Hepatocyte (in vitro differentiated cells): ENCODE data around the gene PODXL2. TPM values are rescaled to one million over a fixed set of nuclear protein-coding genes. Genes with fewer than 3 reads are reported as not detected.

Experiments used
- DNase-seq: peaks from one replicate; pipeline ENCODE4 v3.0.0-alpha.2; 2016; ENCODE audit warnings: low spot score
- H2AFZ ChIP-seq: fragments of 200-600 bp; sonication (generic); 2 replicates; pipeline ENCODE4 v1.6.0; 2016; ENCODE audit warnings: antibody characterized with exemption, mild to moderate bottlenecking
- H3K27ac ChIP-seq: fragments of 200-600 bp; sonication (generic); 2 replicates; pipeline ENCODE4 v1.5.1; 2016; ENCODE audit warnings: mild to moderate bottlenecking
- H3K27me3 ChIP-seq: fragments of 200-600 bp; sonication (generic); 2 replicates; pipeline ENCODE4 v1.6.1; 2016
- H3K36me3 ChIP-seq: fragments of 200-600 bp; sonication (generic); replicated peaks from 2 replicates; pipeline ENCODE4 v1.5.1; 2016; ENCODE audit warnings: low read depth; ENCODE audit not compliant: insufficient read depth
- H3K4me1 ChIP-seq: fragments of 200-600 bp; sonication (generic); 2 replicates; pipeline ENCODE4 v1.5.1; 2016; ENCODE audit warnings: mild to moderate bottlenecking, moderate library complexity; ENCODE audit not compliant: insufficient read depth
- H3K4me2 ChIP-seq: fragments of 200-600 bp; sonication (generic); 2 replicates; pipeline ENCODE4 v1.6.0; 2016
- H3K4me3 ChIP-seq: fragments of 200-600 bp; sonication (generic); 2 replicates; pipeline ENCODE4 v1.5.1; 2016; ENCODE audit warnings: mild to moderate bottlenecking
- H3K79me2 ChIP-seq: fragments of 200-600 bp; sonication (generic); 2 replicates; pipeline ENCODE4 v1.6.0; 2017; ENCODE audit warnings: mild to moderate bottlenecking
- H3K9me2 ChIP-seq: fragments of 200-600 bp; sonication (generic); replicated peaks from 2 replicates; pipeline ENCODE4 v1.6.0; 2017; ENCODE audit warnings: mild to moderate bottlenecking; ENCODE audit not compliant: insufficient read depth
- H3K9me3 ChIP-seq: fragments of 200-600 bp; sonication (generic); 2 replicates; pipeline ENCODE4 v1.5.1; 2016; ENCODE audit warnings: low read depth, mild to moderate bottlenecking
- H4K20me1 ChIP-seq: fragments of 200-600 bp; sonication (generic); 2 replicates; pipeline ENCODE4 v1.6.0; 2016; ENCODE audit warnings: mild to moderate bottlenecking; ENCODE audit not compliant: insufficient read depth, poor library complexity, severe bottlenecking
- CTCF ChIP-seq: fragments of 200-600 bp; sonication (generic); IDR thresholded peaks from 2 replicates; pipeline ENCODE4 v1.5.1; 2016; ENCODE audit warnings: antibody characterized with exemption, mild to moderate bottlenecking; ENCODE audit not compliant: poor library complexity
- EZH2 ChIP-seq: fragments of 200-600 bp; sonication (generic); IDR thresholded peaks from 2 replicates; pipeline ENCODE4 v1.6.1; 2016; ENCODE audit warnings: antibody characterized with exemption, mild to moderate bottlenecking, borderline replicate concordance
- EZH2phosphoT487 ChIP-seq: fragments of 200-600 bp; sonication (generic); IDR thresholded peaks from one replicate; pipeline ENCODE4 v1.6.1; 2018; ENCODE audit warnings: antibody characterized with exemption, mild to moderate bottlenecking, low read depth, moderate library complexity; ENCODE audit not compliant: unreplicated experiment, severe bottlenecking
- WGBS: methylation state at CpG from one replicate; pipeline ENCODE4 v1.1.6; 2016; ENCODE audit warnings: low lambda C conversion rate; ENCODE audit errors: missing lambda C conversion rate; 5-methylcytosine and 5-hydroxymethylcytosine counted together
- polyA plus RNA-seq: library from polyadenylated mRNA; unstranded; fragments of >200 nt; fragmentation: Nextera tagmentation; extraction: Ambion mirVana; gene quantifications from 2 replicates; pipeline ENCODE4 v1.2.1, GENCODE V29; 2016
- total RNA-seq: library from RNA; depleted of rRNA; stranded (reverse); fragments of >200 nt; gene quantifications from 2 replicates; pipeline ENCODE4 v1.2.3, GENCODE V29; 2014

The PODXL2 gene
- total and polyA plus RNA-seq, 2 experiments from 2014 or later: 5.1 to 6.4 TPM

- H3K4me2 ChIP-seq: peak overlapping the region; percentile 93
- no peaks in the 10 kb centered on the region for H3K9me3 ChIP-seq
- no peaks in the 10 kb centered on the region for H3K9me2 ChIP-seq
- peaks cover 45% of the 10 kb centered on the region for H4K20me1 ChIP-seq
- peaks cover 60% of the 10 kb centered on the region for H3K79me2 ChIP-seq
- no peak overlapping the region for H2AFZ ChIP-seq
- TF ChIP-seq EZH2 (no peak), EZH2phosphoT487 (no peak), CTCF (no peak)
- peaks cover 14% of the 10 kb centered on the region for H3K4me1 ChIP-seq
- H3K4me3 ChIP-seq: peak overlapping the region; percentile 41
- H3K36me3 ChIP-seq: no peaks in the 10 kb centered on the region
- peak; percentile 79 for DNase-seq
- peak overlapping the region; percentile 87 for H3K27ac ChIP-seq
- WGBS: 32% methylated on average over 9 of the region's 12 CpGs
- H3K27me3 ChIP-seq: no peaks in the 10 kb centered on the region
These were observed 40.0 kb upstream of the PODXL2 start for GRCh38 chr3:127588806-127589577.

- WGBS: 2% methylated on average over 25 of the region's 56 CpGs
- H3K4me3 ChIP-seq: peak overlapping the region; percentile 41
- H3K9me2 ChIP-seq: no peaks in the 10 kb centered on the region
- no peaks in the 10 kb centered on the region for H3K27me3 ChIP-seq
- peaks cover 14% of the 10 kb centered on the region for H3K4me1 ChIP-seq
- DNase-seq: peak; percentile 48
- peak overlapping the region; percentile 87 for H3K27ac ChIP-seq
- peak overlapping the region; percentile 93 for H3K4me2 ChIP-seq
- no peak for TF ChIP-seq CTCF
- TF ChIP-seq EZH2phosphoT487: no peak
- TF ChIP-seq EZH2: no peak
- no peaks in the 10 kb centered on the region for H3K9me3 ChIP-seq
- H4K20me1 ChIP-seq: peaks cover 37% of the 10 kb centered on the region
- H2AFZ ChIP-seq: peak overlapping the region; percentile 55
- H3K36me3 ChIP-seq: no peaks in the 10 kb centered on the region
- H3K79me2 ChIP-seq: peaks cover 52% of the 10 kb centered on the region
These were observed 39.2 kb upstream of the PODXL2 start for GRCh38 chr3:127589600-127590281.

GRCh38 chr3:127590282-127590592 is 38.7 kb upstream of the PODXL2 start:
- Histone ChIP-seq H3K4me1 (peaks cover 14% of the 10 kb centered on the region), H3K27ac (peak overlapping the region; percentile 87), H3K9me2 (no peaks in the 10 kb centered on the region), H3K27me3 (no peaks in the 10 kb centered on the region), H3K4me2 (peak overlapping the region; percentile 93), H4K20me1 (peaks cover 32% of the 10 kb centered on the region), H3K36me3 (no peaks in the 10 kb centered on the region), H3K9me3 (no peaks in the 10 kb centered on the region), H3K79me2 (peaks cover 47% of the 10 kb centered on the region), H2AFZ (peak overlapping the region; percentile 55), H3K4me3 (peak overlapping the region; percentile 41)
- no peak for DNase-seq
- TF ChIP-seq EZH2: no peak
- no peak for TF ChIP-seq CTCF
- no peak for TF ChIP-seq EZH2phosphoT487
- WGBS: under 1% methylated on average over 32 of the region's 41 CpGs
